Stimulated activated CD4-positive, alpha-beta T cell treated with anti-CD3 and anti-CD28 coated beads, Interleukin-4, amount 100 ng/mL, for 1 hour (primary cell): Measurements from ENCODE around the gene SETD7.

Experiments used
- DNase-seq: peaks from one replicate; pipeline ENCODE4 v3.0.0-alpha.2; 2020

The SETD7 gene

DNA sequence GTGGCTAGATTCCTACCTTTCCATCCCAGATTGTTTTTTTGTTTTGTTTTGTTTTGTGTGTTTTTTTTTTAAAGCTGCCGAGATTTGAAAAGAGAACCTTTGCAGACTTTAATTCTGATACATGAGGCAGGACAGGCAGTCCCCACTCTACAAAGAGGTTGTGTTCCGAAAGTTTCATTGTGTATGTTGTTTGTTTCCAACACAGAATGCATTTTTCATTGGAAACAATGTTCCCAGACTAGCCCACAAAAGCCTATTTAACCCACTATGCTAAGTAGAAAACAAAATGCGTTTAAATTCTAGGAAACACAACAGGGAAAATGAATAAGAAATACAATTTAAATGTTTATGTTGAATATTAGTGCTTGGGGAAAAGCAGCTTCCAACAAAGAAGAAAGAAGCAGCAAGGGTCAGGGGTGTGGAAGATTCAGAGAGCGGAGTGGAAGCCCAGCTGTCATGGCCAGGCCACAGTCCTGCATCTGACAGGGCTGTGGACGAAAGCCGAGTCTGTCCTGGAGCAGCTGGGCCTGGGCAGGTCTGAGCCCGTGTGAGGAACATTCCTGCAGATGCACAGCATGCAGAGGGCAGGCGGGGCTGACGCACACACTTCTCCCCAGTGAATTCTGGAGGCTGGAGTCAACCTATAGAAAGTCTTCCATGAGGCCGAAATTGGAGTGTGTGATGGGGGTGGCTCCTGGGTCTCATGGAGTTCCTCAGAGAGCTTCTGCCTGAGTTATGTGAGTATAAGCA, 12.4 kb upstream of the SETD7 start:
- DNase-seq = no peak

DNA sequence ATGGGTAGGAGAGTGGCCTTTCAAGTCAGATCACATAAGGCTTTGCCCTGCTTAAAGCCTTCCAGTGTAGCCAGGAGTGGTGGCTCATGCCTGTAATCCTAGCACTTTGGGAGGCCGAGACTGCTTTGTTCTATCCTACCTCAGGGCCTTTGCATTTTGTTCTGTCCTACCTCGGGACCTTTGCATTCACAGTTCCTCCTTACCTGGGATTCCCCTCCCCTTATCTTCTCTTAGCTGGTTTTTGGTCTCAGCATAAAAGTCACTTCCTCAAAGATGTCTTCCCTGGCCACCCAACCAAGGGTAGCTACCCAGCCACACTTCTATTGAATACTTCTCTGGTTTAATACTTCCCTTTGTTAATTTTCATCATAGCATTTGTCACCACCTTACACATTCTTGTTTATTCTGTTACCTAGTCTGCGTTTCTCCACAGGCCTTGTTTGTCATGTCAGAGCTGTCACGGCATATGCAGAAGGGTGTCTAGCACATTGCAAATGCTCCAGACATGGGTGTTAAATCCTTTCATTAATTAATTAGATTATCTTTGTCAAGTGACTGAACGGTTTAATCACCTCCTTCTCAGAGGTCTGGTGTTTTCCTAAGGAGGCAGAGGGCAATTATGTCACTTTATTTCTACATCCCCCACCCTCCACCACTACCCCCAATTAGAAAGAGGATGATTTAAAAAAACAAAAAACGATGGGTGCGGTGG, 11.3 kb upstream of the SETD7 start:
- DNase-seq = no peak

DNA sequence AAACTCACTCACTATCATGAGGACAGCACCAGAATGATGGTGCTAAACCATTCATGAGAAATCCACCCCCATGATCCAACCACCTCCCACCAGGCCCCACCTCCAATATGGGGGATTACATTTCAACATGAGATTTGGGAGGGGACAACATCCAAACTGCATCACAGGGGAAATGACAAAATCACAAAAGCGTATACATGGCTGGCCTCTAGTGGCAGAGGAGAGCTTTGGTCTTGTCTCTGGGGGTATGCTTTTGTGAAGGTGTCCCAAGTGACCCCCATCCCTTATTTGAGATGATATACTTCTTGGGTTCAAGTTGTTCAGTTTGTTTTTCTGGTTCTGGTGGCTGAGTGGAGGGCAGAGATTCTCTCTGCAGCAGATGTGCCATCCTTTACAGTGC, 8.5 kb upstream of the SETD7 start:
- DNase-seq = no peak

DNA sequence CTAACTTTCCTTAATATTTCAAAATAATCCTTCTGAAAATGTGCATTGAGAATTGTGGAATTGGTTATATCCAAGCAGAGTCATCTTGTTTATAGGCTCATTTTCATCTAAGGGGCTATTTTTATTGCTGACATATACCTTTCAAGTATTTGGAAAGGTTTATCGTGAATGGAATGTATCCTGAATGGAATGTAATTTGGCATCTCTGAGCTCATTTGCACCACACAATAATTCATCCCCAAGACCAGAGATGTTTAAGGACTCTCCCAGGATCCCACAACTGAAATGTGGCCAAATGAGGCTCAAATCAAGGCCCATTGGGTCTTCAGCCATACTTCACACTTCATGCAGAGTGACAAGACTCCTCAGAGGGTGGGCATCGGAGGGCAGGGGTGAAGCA, 7.5 kb upstream of the SETD7 start:
- DNase-seq = no peak

- DNase-seq = no peak
Measured at GRCh38 chr4:139562839-139563238, 6.8 kb upstream of the SETD7 start.

DNA sequence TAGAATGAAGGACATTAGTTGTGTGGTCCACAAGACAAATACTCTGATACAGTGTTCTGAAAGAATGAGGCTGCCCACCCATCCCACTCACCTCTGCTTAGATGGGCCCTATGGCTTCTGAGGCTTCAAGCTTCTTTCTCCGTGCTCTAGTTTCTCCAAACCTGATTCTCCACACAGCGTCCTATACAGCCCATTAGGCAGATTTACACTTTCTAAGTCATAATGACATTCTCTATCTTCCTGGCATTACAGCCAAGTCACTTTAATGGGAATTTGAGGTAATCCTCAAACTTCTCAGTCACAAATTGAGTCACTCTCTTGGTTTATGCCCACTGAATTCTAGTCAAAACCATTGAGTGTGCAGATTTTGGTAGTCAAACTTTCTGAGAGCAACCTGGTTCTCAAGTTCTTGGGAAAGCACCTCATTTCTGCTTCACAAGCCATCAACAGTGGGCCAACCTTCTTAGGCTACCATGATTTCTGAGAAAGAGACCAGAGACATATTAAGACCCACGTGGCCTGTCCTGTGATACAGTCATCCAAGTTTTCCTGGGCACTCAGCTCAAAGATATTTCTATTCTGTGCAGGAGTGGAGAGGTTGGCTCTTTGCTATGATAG, 6.2 kb upstream of the SETD7 start:
- no peak for DNase-seq

GRCh38 chr4:139560406-139561104, 4.5 kb upstream of the SETD7 start:
- no peak for DNase-seq

DNA sequence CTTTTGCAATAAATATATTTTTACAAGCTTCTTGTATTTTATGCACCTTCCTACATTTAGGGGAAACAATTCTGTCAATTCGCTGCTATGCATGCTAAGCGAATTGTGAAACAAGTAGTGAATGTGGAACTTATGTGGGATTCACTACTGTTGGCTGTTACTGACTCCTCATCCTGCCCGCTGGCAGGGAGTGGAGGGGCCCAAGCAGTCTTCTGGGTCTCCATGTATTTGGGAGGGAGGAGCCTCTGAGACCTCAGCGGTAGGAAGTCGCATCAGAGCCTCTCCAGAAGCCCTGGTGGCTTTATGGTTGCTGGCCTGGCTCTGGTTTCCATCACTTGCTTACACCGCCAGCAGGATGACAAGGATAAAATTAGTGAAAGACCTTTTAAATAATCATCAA, 3.7 kb upstream of the SETD7 start:
- no peak for DNase-seq

GRCh38 chr4:139559089-139559479, 3.1 kb upstream of the SETD7 start:
- no peak for DNase-seq

DNA sequence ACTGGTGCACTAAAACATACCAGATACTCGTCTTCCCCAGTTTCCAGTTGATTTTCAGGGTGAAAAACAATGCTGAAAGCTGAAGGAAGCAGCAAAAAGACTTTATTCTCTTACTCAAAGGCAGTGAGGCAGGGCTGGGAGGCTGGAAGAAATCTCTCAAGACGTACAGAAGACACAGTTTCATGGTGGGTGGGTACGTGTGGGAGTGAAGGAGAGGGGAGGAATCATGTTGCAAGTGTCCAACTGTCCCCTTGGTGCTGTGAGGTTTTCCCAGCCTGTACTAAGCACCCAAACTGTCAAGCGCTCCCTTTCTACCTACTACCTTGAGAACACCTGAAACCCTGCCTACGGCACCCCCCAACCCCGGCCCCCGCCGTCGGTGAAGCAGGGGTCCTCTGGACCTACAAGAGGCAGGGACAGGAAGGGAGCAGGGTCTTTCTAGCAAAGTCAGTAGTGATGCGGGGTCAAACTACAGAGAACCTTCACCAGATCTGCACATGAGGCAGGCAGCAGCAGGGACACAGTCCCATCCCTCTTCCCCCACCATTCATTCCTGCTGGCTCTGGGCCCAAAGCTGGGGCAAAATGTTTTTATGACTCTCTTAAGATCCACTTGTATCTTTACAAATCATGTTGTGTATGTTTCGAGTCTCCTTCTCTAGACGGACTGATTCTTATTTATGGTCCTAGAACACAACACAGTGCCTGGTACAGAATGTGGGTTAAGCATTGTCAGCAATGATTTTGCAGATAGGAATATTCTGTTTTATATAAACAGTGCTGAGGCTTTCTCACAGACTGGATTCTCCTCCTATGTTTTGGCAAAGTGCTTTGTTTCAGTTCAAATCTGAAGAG, 2.4 kb upstream of the SETD7 start:
- no peak for DNase-seq

DNA sequence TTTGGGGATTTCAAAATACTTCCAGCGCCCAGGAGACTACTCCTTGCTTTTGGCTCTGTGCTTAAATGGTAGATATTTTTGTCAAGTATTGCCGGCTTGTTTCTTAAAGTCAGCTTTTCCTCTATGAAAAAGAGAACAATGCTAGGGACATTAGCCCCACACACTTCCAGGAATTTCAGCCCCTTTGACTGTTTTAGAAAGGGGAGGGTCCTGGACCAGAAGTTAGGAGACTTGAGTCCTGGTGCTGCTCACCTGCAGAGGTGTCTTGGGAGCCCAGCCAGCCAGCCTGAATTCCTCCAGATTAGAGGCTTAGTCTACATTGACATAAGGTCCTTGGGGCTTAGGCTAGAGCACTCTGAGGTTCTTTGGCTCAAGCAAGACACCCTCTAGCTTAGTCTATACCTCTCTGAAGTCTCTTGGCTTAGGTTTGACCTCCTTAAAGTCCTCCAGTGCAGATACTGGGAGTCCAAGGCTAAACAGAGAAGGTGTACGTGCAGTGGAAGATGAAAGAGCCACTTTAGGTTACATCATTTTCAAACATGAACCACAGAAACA, 1.6 kb upstream of the SETD7 start:
- no peak for DNase-seq

DNA sequence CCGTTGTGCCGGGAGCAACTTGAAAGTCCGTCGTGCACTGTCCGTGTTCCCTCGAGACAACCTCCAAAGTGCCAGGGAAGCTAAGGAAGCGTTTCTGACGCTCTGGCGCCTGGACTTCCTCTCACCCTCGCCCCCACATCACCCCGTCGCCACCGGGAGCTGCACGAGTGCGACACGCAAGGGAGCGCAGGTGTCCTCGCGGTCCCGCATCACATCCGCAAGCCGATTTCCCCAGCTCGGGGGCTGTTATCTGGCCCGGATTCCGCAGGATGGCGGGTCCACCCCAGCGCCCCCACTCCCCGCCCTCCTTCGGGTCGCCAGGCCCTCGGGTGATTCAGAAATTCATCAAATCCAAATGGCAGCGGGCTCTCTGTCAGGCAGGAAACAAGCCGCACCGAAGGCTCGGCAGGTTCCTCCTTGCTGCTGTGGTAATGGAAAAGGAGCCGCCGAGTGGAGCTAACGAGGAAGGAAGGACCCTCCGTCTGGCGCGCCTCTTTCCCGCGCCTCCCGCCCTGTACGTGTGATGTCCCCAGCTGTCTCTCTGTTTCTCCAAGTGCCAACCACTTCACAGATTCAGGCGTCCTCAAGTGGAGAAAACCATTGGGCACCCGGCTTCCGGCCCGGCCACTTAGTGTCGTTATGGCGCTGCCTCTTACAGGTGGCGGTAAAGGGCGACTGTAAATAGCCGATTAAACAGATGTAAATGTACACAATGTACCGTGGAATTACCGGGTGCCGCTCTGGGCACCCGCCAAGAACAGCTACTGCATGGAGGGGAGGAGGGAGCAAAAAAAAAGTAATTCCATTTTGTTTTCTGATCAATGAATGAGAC, 921 bp upstream of the SETD7 start:
- peak; percentile 57 for DNase-seq

- DNase-seq = peak; percentile 24
Measured at GRCh38 chr4:139555705-139556070, 331 bp downstream of the SETD7 start.

DNA sequence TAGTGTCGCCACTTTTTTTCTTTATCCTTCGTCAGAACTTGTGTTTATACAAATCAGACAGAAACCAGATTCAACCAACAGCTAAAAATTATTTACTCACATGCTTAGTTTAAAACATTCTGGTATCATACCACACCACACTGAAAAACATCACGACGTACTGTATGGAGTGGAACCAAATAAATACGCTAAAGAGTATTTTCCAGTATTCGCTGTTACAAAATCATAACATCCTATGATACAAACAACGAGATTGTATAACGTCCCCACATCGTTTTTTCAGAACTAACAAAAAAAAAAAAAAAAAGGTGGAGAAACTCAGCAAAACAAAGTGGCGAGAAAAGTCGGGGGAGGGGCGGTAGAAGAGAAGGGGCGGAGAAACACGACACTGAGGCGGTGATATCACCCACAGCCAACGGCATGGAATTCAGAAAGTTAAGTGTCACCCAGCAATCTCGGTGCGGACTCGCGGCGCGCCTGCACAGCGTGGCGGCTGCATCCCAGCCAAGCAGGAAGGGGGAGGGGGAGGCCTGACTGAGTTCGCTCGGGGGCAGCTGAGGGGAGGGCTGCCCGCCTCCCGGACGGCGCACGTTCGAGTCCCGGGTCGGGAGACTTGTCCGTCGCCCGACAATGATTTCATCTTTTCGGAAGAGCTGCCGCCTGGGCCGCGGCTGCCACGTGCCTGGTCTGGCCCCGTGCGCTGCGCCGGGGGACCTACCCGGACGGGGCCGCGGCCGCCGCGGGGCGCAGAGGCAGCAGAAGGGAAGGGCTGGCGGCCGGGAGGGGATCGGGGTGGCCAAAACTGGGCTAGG, 920 bp downstream of the SETD7 start:
- peak; percentile 79 for DNase-seq

DNA sequence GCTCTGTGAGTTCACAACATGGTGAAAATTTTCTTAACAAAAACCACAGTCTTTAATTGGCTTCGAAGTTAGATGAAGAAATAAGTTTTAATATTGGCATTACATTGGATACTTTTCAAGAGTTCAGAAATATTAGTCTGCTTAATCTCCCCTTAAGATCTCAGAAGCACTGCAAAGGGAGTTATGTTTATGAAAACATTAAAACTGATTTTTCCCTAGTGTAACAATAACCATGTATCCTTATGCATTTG, 1.5 kb downstream of the SETD7 start:
- no peak for DNase-seq

GRCh38 chr4:139553751-139554641, 2.0 kb downstream of the SETD7 start:
- no peak for DNase-seq

- DNase-seq = no peak
Measured at GRCh38 chr4:139552517-139553307, 3.3 kb downstream of the SETD7 start.

DNA sequence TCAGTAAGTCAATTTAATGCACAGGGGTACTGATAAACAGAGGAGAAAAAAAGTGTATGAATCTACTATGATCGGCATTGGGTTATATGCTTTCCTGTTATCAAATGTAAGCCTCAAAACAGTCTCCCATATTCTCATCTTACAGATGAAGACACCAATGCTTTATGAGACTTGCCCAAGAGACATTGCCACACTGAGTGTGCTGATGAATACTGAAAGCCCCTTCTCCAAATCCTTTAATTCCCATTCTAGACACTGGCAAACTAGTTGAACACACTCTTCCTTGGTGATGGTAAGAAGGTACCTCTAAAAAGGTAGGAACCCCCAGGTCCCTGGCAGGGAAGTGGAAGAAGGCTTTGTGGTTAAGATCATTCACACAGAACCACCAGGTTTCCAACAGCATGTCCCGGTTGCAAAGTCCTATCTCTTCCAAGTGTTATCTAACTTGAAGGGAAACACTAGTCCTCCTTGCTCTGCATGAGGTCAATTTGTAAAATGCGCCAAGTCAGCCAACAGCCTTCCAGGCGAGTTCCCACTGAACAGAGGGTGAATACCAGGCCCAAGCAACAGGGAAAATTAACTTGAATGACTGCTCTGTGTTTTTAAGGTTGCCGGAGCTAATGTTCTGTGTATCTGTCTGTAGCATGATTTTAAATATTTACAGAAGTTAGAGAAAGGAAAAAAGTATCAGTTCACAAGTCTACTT, 5.1 kb downstream of the SETD7 start:
- no peak for DNase-seq
